WTC11 (cell line): ENCODE measurements around the gene STK40.

Experiments
- ELF4 ChIP-seq: sonication (generic); formaldehyde crosslinking; IDR thresholded peaks from 2 replicates; pipeline ENCODE4 v1.8.1; 2022; ENCODE audit warnings: low read depth, mild to moderate bottlenecking, moderate library complexity, missing genetic modification reagents
- FOXK1 ChIP-seq: sonication (generic); formaldehyde crosslinking; IDR thresholded peaks from 2 replicates; pipeline ENCODE4 v1.8.0; 2022; ENCODE audit warnings: mild to moderate bottlenecking, moderate library complexity, missing genetic modification reagents
- MXD4 ChIP-seq: fragments of 250-450 bp; sonication (Bioruptor Pico); IDR thresholded peaks from 2 replicates; pipeline ENCODE4 v1.8.0; 2021; ENCODE audit warnings: mild to moderate bottlenecking, moderate library complexity, borderline replicate concordance
- MYBL2 ChIP-seq: sonication (generic); formaldehyde crosslinking; IDR thresholded peaks from 2 replicates; pipeline ENCODE4 v1.8.1; 2023; ENCODE audit warnings: mild to moderate bottlenecking, moderate library complexity, missing genetic modification reagents
- SP1 ChIP-seq: sonication (generic); formaldehyde crosslinking; conservative IDR thresholded peaks from 2 replicates; pipeline ENCODE4 v1.8.1; 2022; ENCODE audit warnings: missing genetic modification reagents
- USF2 ChIP-seq: sonication (generic); formaldehyde crosslinking; IDR thresholded peaks from 2 replicates; pipeline ENCODE4 v1.8.1; 2023; ENCODE audit warnings: mild to moderate bottlenecking, missing genetic modification reagents, moderate library complexity
- ZNF512 ChIP-seq: sonication (generic); formaldehyde crosslinking; IDR thresholded peaks from 2 replicates; pipeline ENCODE4 v1.8.1; 2022; ENCODE audit warnings: missing genetic modification reagents, borderline replicate concordance
- TF ChIP-seq, protein P1 (sequence below): sonication (generic); formaldehyde crosslinking; IDR thresholded peaks from 2 replicates; pipeline ENCODE4 v1.8.0; 2022; ENCODE audit warnings: mild to moderate bottlenecking, missing genetic modification reagents
- TF ChIP-seq, protein P2 (sequence below): fragments of 200-600 bp; IDR thresholded peaks from 2 replicates; pipeline ENCODE4 v1.8.0; 2022; ENCODE audit warnings: antibody characterized with exemption

- TF ChIP-seq, protein P1, sequence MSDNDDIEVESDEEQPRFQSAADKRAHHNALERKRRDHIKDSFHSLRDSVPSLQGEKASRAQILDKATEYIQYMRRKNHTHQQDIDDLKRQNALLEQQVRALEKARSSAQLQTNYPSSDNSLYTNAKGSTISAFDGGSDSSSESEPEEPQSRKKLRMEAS = no peak
- TF ChIP-seq, protein P2, sequence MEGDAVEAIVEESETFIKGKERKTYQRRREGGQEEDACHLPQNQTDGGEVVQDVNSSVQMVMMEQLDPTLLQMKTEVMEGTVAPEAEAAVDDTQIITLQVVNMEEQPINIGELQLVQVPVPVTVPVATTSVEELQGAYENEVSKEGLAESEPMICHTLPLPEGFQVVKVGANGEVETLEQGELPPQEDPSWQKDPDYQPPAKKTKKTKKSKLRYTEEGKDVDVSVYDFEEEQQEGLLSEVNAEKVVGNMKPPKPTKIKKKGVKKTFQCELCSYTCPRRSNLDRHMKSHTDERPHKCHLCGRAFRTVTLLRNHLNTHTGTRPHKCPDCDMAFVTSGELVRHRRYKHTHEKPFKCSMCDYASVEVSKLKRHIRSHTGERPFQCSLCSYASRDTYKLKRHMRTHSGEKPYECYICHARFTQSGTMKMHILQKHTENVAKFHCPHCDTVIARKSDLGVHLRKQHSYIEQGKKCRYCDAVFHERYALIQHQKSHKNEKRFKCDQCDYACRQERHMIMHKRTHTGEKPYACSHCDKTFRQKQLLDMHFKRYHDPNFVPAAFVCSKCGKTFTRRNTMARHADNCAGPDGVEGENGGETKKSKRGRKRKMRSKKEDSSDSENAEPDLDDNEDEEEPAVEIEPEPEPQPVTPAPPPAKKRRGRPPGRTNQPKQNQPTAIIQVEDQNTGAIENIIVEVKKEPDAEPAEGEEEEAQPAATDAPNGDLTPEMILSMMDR = no peak
- TF ChIP-seq USF2 (CRISPR knock-in tag) (no peak), ELF4 (CRISPR knock-in tag) (no peak), FOXK1 (CRISPR knock-in tag) (no peak), MXD4 (CRISPR knock-in tag) (no peak), MYBL2 (CRISPR knock-in tag) (no peak), SP1 (CRISPR knock-in tag) (no peak), ZNF512 (CRISPR knock-in tag) (no peak)
Observed at GRCh38 chr1:36339615-36340014, 46.1 kb downstream of the STK40 start.
